ENCODE results near the gene KIF9.

- no peak for TF ChIP-seq POLR2A (IDR thresholded peaks at IDR 0.05)
- TF ChIP-seq CTCF (IDR thresholded peaks at IDR 0.05), result no peak
- no peak for TF ChIP-seq EP300 (IDR thresholded peaks at IDR 0.05)
Observed at GRCh38 chr3:47315069-47315647, 32.6 kb upstream of the KIF9 start.
